ENCODE data around the gene CCDC137. TPM values are rescaled to one million over a fixed set of nuclear protein-coding genes. Genes with fewer than 3 reads are reported as not detected.

Gene CCDC137
- total RNA-seq, 2 experiments from 2014 or later = 39.4 to 61.4 TPM

DNA sequence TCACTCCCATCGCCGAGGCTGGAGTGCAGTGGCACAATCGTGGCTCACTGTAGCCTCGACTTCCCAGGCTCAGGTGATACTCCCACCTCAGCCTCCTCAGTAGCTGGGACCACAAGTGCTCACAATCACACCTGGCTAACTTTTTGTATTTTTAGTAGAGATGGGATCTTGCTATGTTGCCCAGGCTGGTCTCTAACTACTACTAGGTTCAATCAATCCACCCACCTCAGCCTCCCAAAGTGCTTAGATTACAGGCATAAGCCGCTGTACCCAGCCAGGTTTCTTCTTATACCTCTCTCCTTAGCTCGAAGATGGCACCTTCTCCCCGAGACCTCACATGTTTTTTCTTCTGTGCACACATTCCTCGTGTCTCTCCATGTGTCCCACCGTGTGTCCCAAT, 26.5 kb upstream of the CCDC137 start:
- intact Hi-C loops (cut with micrococcal nuclease; ENCODE audit: unreplicated experiment) = no loop called here
- no peak overlapping the region for H3K4me2 ChIP-seq (ENCODE audit: low read length)
- H3K27ac ChIP-seq (ENCODE audit: low read depth, low read length, poor library complexity, severe bottlenecking) = no peak overlapping the region
- H2AFZ ChIP-seq (ENCODE audit: low read length) = no peak overlapping the region
- no peak for DNase-seq (ENCODE audit: low spot score)
- peaks cover 13% of the 10 kb centered on the region; the same call in 1 of the 2 replicates for H4K20me1 ChIP-seq (ENCODE audit: insufficient read depth, low read length)
- no peak for TF ChIP-seq EZH2phosphoT487 (IDR thresholded peaks at IDR 0.05; ENCODE audit: borderline replicate concordance, low read depth, low read length)
- ChIA-PET POLR2A (no interaction called here), CTCF (ENCODE audit: unreplicated experiment) (no interaction called here)
- H3K4me1 ChIP-seq (ENCODE audit: insufficient read depth, low read length, poor library complexity, severe bottlenecking) = peaks cover 15% of the 10 kb centered on the region
- peaks cover 17% of the 10 kb centered on the region for H3K79me2 ChIP-seq (ENCODE audit: insufficient read depth, low read depth, low read length)
- H3K9me3 ChIP-seq (ENCODE audit: low read length) = no peaks in the 10 kb centered on the region
- no peak overlapping the region for H3K4me3 ChIP-seq (ENCODE audit: low read depth, low read length, poor library complexity, severe bottlenecking)
- no TSS peak for BruUV-seq (replicated peaks)
- H3K9me2 ChIP-seq (ENCODE audit: insufficient read depth, low read length) = no peaks in the 10 kb centered on the region
- H3K36me3 ChIP-seq (ENCODE audit: insufficient read depth, low read length) = no peaks in the 10 kb centered on the region

DNA sequence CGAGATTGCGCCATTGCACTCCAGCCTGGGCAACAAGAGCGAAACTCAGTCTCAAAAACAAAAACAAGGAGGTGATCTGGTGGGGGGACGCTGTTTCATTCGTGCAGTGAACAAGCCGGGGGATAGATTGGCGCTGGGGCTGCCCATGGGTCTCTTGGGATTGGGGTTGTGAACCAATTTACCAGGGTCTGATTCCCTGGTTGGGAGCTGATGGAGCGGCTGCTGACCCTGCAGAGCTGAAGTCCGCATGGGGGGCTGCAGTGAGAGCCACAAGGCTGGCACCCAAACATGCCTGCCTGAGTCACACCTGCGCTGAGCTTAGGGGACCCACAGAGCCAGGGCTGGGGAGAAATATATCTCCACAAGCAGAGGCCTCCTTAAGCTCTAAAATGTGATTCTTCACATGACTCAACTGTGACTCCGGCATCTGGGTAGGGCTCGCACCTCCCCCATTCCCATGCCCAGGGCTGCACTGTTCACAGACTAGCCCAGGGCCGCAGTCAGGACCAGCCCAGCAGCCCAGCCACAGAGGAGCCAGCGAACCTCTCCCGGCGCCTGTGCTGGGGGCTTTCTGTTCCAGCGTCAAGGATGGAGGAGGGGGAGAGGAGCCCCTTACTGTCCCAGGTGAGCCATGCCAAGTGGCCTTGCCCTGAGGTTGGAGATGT, 24.6 kb upstream of the CCDC137 start:
- DNase-seq (ENCODE audit: low spot score) = no peak
- Histone ChIP-seq H2AFZ (ENCODE audit: low read length) (no peak overlapping the region), H3K9me2 (ENCODE audit: insufficient read depth, low read length) (no peaks in the 10 kb centered on the region), H3K27ac (ENCODE audit: low read depth, low read length, poor library complexity, severe bottlenecking) (no peak overlapping the region), H3K9me3 (ENCODE audit: low read length) (no peaks in the 10 kb centered on the region), H3K4me2 (ENCODE audit: low read length) (no peak overlapping the region), H3K36me3 (ENCODE audit: insufficient read depth, low read length) (no peaks in the 10 kb centered on the region), H3K4me1 (ENCODE audit: insufficient read depth, low read length, poor library complexity, severe bottlenecking) (peaks cover 5% of the 10 kb centered on the region), H4K20me1 (ENCODE audit: insufficient read depth, low read length) (no peaks in the 10 kb centered on the region), H3K4me3 (ENCODE audit: low read depth, low read length, poor library complexity, severe bottlenecking) (no peak overlapping the region), H3K79me2 (ENCODE audit: insufficient read depth, low read depth, low read length) (no peaks in the 10 kb centered on the region)
- ChIA-PET POLR2A (no interaction called here), CTCF (ENCODE audit: unreplicated experiment) (no interaction called here)
- BruUV-seq (replicated peaks) = no TSS peak
- TF ChIP-seq, protein P1, sequence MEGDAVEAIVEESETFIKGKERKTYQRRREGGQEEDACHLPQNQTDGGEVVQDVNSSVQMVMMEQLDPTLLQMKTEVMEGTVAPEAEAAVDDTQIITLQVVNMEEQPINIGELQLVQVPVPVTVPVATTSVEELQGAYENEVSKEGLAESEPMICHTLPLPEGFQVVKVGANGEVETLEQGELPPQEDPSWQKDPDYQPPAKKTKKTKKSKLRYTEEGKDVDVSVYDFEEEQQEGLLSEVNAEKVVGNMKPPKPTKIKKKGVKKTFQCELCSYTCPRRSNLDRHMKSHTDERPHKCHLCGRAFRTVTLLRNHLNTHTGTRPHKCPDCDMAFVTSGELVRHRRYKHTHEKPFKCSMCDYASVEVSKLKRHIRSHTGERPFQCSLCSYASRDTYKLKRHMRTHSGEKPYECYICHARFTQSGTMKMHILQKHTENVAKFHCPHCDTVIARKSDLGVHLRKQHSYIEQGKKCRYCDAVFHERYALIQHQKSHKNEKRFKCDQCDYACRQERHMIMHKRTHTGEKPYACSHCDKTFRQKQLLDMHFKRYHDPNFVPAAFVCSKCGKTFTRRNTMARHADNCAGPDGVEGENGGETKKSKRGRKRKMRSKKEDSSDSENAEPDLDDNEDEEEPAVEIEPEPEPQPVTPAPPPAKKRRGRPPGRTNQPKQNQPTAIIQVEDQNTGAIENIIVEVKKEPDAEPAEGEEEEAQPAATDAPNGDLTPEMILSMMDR (conservative IDR thresholded peaks at IDR 0.05; ENCODE audit: low read length) = no peak
- TF ChIP-seq EZH2phosphoT487 (IDR thresholded peaks at IDR 0.05; ENCODE audit: borderline replicate concordance, low read depth, low read length) = no peak
- intact Hi-C loops (cut with micrococcal nuclease; ENCODE audit: unreplicated experiment) = no loop called here

DNA sequence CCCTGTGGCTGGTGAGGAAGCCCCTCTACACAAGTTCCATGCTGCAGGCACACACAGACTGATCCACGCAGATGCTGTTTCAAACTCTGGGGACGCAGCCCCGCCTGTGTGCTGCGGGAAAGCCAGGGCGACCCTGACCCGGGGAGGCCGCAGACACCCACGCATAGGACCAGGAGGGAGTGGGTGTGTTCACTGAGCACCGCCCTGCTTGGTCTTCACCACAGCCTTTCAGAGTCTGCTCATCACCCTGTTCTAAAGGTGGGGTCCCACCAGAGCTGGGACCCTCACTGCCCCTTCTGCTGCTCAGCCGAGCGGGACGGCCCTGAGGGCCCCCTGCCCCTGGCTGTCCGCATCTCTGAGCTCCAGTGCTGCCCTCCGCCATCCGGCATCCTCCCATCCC, 22.0 kb upstream of the CCDC137 start:
- no peak overlapping the region for H3K4me2 ChIP-seq (ENCODE audit: low read length)
- H2AFZ ChIP-seq (ENCODE audit: low read length) = no peak overlapping the region
- TF ChIP-seq, protein P1 (conservative IDR thresholded peaks at IDR 0.05; ENCODE audit: low read length) = no peak
- no peak overlapping the region for H3K4me3 ChIP-seq (ENCODE audit: low read depth, low read length, poor library complexity, severe bottlenecking)
- H3K4me1 ChIP-seq (ENCODE audit: insufficient read depth, low read length, poor library complexity, severe bottlenecking) = no peaks in the 10 kb centered on the region
- no peaks in the 10 kb centered on the region for H4K20me1 ChIP-seq (ENCODE audit: insufficient read depth, low read length)
- POLR2A ChIA-PET = no interaction called here
- no peaks in the 10 kb centered on the region for H3K9me2 ChIP-seq (ENCODE audit: insufficient read depth, low read length)
- intact Hi-C loops (cut with micrococcal nuclease; ENCODE audit: unreplicated experiment) = no loop called here
- H3K79me2 ChIP-seq (ENCODE audit: insufficient read depth, low read depth, low read length) = no peaks in the 10 kb centered on the region
- H3K9me3 ChIP-seq (ENCODE audit: low read length) = no peaks in the 10 kb centered on the region
- CTCF ChIA-PET (ENCODE audit: unreplicated experiment) = no interaction called here
- no peak overlapping the region for H3K27ac ChIP-seq (ENCODE audit: low read depth, low read length, poor library complexity, severe bottlenecking)
- no TSS peak for BruUV-seq (replicated peaks)
- H3K36me3 ChIP-seq (ENCODE audit: insufficient read depth, low read length) = no peaks in the 10 kb centered on the region
- no peak for DNase-seq (ENCODE audit: low spot score)

All from OCI-LY7 (cell line).